WERI-Rb-1 (cell line): ENCODE results near the gene PAX7.

Source experiments
- DNase-seq: peaks from one replicate; pipeline ENCODE4 v3.0.0-alpha.2; 2020
- H3K27ac ChIP-seq: fragments of 250-450 bp; sonication (Bioruptor Pico); 2 replicates; pipeline ENCODE4 v1.5.1; 2020; ENCODE audit warnings: mild to moderate bottlenecking, moderate library complexity
- H3K27me3 ChIP-seq: fragments of 250-450 bp; sonication (Bioruptor Pico); 2 replicates; pipeline ENCODE4 v1.5.1; 2021; ENCODE audit warnings: mild to moderate bottlenecking, low read depth, moderate library complexity; ENCODE audit not compliant: insufficient read depth, severe bottlenecking
- H3K36me3 ChIP-seq: fragments of 250-450 bp; sonication (Bioruptor Pico); 2 replicates; pipeline ENCODE4 v1.5.1; 2020; ENCODE audit warnings: mild to moderate bottlenecking, moderate library complexity
- H3K4me3 ChIP-seq: 2 replicates; pipeline ENCODE4 v1.5.1; 2011; ENCODE audit warnings: low read depth, mild to moderate bottlenecking, control low read depth, low read length
- H3K9me3 ChIP-seq: fragments of 250-450 bp; sonication (Bioruptor Pico); 2 replicates; pipeline ENCODE4 v1.5.1; 2021; ENCODE audit warnings: mild to moderate bottlenecking, moderate library complexity; ENCODE audit not compliant: severe bottlenecking
- CTCF ChIP-seq: IDR thresholded peaks from 2 replicates; pipeline ENCODE4 v1.5.1; 2011; ENCODE audit warnings: low read depth, mild to moderate bottlenecking, control low read depth, inconsistent platforms, low read length

PAX7 gene

GRCh38 chr1:18734461-18735223, 104.0 kb downstream of the PAX7 start:
- DNase-seq = no peak
- no peak for TF ChIP-seq CTCF
- H3K27ac ChIP-seq = no peak overlapping the region
- H3K4me3 ChIP-seq = no peak overlapping the region
- H3K36me3 ChIP-seq = no peaks in the 10 kb centered on the region
- H3K27me3 ChIP-seq = no peaks in the 10 kb centered on the region
- H3K9me3 ChIP-seq = no peaks in the 10 kb centered on the region

DNA sequence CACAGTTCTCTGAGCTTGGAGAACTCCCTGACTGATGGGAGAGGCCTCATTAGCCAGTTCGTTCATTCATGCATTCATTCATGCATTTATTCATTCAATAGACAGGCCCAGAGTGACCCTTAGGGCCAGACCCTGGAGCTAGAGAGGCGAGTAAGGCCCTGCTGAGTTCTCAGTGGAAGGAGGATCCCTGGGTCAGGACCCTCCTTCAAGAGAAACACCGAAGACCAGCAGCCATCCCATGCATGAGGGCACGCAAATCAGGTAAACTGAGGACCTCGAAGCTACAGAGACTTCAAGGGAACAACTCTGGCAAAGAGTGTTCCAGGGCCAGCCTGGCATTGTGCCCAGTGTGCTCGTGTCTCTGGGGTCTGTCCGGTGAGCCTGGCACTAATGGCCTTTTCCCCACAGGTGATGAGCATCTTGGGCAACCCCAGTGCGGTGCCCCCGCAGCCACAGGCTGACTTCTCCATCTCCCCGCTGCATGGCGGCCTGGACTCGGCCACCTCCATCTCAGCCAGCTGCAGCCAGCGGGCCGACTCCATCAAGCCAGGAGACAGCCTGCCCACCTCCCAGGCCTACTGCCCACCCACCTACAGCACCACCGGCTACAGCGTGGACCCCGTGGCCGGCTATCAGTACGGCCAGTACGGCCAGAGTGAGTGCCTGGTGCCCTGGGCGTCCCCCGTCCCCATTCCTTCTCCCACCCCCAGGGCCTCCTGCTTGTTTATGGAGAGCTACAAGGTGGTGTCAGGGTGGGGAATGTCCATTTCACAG, 104.8 kb downstream of the PAX7 start:
- Histone ChIP-seq H3K27me3 (no peaks in the 10 kb centered on the region), H3K36me3 (no peaks in the 10 kb centered on the region), H3K9me3 (no peaks in the 10 kb centered on the region), H3K4me3 (no peak overlapping the region), H3K27ac (no peak overlapping the region)
- TF ChIP-seq CTCF = no peak
- no peak for DNase-seq

DNA sequence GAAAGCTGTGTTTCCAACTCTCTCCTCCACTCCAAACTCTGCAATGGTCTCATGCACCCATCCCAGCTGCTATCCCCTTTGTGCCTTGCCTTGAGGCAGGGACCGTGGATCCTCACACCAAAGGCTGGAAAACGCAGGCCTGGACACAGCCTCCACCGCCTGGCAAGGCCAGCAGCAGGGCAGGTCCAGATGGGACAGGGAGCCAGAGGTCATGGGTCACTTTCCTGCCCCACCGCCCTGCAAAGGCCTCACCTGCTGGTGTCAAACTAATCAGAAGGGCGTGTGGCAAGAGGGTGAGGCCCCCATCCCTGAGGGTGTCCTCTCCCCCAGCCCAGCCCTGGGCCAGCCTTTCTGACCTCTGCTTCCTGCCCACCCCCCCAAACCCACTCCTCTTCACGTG, 106.3 kb downstream of the PAX7 start:
- Histone ChIP-seq H3K9me3 (no peaks in the 10 kb centered on the region), H3K27ac (no peak overlapping the region), H3K4me3 (no peak overlapping the region), H3K36me3 (no peaks in the 10 kb centered on the region), H3K27me3 (no peaks in the 10 kb centered on the region)
- DNase-seq = no peak
- no peak for TF ChIP-seq CTCF

DNA sequence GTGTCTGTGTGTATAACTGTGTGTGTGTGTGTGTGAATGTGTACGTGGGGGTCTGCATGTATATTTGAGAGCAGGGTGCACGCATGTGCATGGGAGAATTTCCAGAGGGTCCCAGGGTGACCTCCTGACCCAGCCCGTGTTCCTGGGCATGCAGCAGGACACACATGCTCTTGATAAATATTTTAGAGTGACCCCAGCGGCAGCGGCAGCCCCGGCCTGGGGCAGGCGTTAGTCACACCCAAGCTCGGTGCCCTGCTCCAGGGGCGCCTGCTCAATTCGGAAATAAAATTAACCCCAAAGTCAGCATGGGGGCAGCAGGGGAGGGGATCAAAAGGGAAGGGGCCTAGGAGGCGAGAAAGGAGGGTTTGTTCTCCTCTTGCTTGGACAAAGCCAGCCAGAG, 107.5 kb downstream of the PAX7 start:
- H3K9me3 ChIP-seq = no peaks in the 10 kb centered on the region
- H3K4me3 ChIP-seq = no peak overlapping the region
- no peak for DNase-seq
- no peaks in the 10 kb centered on the region for H3K36me3 ChIP-seq
- TF ChIP-seq CTCF = no peak
- no peak overlapping the region for H3K27ac ChIP-seq
- H3K27me3 ChIP-seq = no peaks in the 10 kb centered on the region

DNA sequence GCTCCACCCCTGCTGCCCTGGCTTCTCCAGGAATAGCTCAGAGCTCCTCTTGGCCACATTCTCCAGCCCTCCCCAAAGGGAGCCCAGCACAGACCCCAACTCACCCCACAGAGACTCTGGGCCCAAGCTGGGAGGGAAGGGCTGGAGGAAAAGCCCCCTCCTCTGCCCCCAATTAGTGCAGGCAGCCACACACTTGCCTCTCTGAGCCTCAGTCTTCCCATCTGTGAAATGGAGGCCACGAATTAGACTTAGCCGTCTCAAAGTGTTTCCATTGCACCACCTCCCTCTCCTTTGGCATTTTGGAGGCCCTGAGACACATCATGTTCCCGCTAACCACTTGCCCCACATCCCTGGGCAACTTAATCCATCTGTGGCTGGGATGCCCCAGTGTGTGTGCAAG, 108.0 kb downstream of the PAX7 start:
- Histone ChIP-seq H3K9me3 (no peaks in the 10 kb centered on the region), H3K4me3 (no peak overlapping the region), H3K36me3 (no peaks in the 10 kb centered on the region), H3K27me3 (no peaks in the 10 kb centered on the region), H3K27ac (no peak overlapping the region)
- no peak for DNase-seq
- TF ChIP-seq CTCF = no peak
